NCI-H2107 (cell line): ENCODE results near the gene SLC25A48.
A peak's percentile ranks its signal among the peaks of the same experiment; 100 is the strongest.

Experiments used
- DNase-seq: peaks from one replicate; lab custom pipeline; 2025; lab: John Stamatoyannopoulos, UW

Gene SLC25A48, protein sequence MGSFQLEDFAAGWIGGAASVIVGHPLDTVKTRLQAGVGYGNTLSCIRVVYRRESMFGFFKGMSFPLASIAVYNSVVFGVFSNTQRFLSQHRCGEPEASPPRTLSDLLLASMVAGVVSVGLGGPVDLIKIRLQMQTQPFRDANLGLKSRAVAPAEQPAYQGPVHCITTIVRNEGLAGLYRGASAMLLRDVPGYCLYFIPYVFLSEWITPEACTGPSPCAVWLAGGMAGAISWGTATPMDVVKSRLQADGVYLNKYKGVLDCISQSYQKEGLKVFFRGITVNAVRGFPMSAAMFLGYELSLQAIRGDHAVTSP

DNA sequence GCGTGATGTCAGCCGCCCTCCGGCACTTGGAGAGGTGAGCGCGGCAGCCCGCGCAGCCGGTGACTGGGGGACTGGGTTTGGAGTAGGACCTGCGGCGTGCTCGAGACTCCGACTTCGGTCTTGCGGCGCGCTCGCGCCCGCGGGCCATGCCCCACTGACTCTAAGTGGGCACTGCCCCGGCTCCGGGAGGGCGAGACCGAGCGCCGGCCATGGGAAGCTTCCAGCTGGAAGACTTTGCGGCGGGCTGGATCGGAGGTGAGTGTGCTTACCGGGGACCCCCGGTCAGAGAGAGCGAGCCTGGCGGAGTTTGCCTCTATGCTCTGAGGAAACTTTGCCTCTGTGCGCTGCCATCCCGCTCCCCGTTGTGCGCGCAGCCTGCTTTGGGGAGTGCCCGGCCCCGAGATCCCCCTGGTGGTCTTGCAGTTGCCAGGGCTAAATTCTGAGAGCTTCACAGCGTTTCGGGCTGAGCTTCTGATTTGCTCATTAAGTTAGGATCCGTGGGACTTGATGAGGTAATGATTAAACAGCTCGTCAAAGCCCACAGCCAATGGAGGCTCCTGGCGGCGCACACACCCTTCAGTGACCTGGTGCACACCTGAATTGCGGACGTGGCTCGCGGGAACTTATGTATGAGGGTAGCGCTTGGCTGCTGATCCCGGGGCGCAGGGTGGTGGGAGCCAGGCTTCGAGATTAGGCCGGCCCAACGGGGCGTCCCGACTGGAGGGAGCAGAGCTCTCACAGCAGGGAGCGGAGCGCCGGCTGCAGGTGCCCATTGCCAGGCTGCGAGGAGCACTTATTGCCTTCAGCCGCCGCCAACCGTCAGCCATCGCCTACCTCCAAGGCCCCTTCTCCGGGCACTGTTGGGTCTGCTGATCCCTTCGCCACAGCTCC is at the start of gene SLC25A48:
SLC25A48 (plus strand) TSS at position 25 of the 891 bp plus-strand sequence; CDS start at position 210, 185 bp downstream.
- DNase-seq = peak; percentile 10

DNA sequence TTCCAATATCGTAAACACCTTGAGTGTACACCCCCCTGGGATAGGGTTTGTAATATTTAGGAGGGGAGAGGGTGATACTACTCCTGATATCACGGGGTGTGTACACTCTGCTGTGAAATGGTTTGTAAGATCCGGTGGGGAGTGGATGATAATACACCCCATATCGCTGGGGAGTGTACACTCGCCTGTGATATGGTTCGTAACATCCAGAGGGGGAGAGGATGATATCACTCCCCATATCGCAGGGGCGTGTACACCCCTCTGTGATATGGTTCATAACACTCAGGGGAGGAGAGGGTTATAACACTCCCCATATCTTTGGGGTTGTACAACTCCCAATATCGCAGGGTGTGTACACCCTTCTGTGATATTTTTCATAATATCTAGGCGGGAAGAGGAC is 33.8 kb upstream of the SLC25A48 start:
- DNase-seq = no peak

DNA sequence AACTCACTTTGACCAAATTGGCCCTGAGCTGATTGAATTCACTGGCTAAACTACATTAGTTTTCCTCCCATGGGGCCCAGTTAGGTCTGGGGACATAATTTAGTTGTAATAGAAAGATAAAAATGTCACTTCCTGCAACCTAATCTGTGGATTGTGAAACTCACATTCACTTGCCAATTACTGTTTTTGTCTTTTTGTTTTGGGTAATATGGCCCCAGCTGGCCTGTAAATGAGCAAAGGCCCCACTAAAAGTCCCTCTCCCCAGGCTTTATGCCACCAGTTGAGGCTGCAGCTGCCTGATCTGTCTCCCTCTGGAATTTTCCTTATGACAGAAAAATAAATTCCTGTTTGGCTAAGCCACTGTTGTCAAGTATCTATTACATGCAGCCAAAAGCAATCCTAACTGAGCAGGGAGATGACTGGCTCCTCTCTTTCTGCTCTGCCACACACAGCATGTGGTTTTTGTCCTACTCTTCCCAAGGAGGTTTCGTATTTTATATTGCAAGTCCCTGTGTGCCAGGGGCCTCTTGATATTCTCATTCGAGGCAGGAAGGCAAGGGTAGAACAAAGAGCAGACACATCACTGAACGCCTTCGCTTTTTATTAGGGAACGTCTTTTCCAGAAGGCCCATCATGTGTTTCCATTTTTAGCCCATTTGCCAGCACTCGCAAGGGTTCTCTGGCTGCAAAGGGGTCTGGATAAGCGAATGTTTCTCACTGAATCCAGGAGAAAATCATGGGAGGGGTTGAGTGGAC is 24.1 kb upstream of the SLC25A48 start:
- DNase-seq = peak; percentile 2

DNA sequence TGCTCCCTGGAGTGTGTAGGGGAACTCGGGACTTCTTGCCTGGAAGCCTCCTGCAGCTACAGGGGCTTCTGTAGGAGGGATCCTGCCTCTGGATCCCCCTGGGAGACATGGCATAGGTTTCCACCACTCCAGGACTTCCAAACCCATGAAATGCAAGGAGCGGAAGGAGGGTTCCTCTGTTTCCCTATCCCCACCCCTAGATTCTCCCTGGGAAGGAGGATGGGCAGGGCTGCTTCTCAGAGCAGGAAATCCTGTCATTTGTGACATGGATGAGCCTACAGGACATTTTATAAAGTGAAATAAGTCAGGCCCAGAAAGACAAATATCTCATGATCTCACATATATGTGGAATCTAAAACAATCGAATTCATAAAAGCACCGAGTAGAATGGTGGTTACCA is 23.5 kb upstream of the SLC25A48 start:
- no peak for DNase-seq

DNA sequence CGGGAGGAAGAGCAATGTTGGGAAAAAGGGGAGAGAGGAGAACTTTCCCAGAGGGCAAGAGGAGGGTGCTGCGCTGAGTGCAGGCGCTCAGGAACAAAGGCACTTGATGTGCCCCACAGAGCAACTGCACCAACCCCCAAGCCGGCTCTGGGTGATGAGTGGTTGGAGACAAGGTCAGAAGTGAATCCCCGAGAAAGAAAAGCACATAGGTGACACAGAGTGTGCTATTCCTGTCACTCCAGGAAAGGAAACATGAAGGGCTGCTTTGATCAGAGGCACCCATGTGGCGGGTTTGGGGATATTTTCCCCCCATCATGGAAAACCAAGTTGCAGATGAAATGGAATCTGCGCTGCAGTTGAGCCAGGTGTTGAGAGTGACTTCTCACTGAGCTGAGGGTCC is 20.7 kb upstream of the SLC25A48 start:
- no peak for DNase-seq

DNA sequence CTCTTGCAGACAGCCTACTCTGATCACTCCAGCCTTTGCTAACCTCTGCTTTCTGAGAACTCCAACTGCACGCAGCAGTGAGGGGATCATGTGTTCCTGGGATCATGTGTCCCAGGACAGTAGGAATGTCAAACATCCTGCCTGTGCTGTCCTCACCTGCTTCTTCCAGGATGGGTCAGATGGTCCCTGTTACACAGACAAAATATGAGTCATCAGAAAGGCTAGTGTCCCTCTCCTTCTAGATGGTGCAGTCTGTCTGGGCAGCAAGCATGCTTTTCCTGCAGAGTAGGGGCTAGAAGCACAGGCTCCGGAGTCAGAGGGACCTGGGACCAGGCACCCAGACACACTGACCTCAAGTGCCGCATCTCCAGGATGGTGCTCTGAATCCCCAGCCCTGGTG is 20.1 kb upstream of the SLC25A48 start:
- no peak for DNase-seq

DNA sequence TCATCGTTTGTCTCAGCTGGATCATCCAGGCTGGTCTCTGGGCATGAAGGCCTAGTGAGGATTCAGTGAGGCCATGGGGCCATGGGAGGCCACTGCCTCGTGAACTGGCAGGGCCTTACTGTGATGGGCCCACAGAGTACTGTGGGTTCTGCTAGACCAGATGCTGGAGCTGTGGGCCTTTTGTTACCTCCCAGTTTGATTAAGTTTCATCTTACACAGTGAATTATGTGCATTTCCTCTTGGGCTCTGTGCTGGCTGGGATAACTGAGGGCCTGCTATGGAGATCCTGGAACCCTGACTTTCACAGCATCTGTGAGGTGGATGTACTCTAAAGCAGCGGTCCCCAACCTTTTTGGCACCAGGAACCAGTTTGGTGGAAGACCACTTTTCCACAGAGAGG is 19.7 kb upstream of the SLC25A48 start:
- DNase-seq = no peak

DNA sequence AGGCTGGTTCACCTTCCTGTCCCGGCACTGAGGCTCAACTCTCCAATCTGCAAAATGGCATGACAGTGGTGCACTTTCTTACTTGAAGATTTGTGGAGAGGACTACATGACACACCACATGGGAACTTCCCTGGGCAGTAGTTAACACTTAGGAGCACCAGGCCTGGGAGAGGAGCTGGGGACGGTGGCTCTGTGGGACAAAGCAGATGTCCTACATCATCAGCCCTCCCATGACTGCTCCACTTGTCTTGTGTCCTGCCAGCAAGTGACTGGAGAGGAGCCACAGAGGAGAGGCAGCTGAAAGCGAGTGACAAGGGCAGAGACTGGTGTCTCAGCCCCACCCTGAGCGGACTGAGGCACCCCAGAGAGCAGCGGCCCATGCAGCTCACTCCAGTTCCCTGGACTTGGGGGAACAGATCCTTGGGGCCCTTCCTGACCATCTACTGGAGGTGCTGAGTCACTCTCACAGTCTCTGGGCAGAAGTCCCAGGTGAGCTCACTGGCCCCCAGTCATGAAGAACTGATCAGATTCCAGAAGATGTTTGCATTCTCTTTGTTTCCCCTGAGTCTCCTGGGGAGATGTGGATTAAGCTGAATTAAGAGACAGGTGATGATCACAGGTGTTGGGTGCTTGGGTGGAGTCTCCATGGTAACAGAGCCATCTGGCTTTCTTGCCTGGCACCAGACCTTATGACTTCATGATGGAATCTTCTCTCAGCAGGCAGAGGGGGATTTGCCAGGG is 13.2 kb upstream of the SLC25A48 start:
- DNase-seq = peak; percentile 47

DNA sequence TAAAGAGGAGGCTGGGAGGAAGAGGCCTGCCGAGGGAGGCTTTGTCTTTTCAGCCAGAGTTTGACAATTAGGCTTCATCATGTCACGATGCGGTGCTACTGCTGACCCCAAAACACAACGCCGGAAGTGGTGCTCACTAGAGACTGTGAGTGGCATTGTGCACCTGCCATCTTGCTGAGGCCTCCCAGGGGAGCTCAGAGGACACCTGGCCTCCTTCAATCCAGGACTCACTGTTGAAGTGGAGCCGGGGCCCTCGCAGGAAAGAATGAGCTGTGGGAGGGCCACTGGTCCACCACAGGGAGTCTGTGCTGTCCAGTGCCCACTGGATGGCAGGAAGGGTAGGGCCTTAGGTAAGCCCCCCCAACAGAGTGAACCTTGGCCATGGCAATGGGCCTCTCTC is 12.7 kb upstream of the SLC25A48 start:
- DNase-seq = no peak

DNA sequence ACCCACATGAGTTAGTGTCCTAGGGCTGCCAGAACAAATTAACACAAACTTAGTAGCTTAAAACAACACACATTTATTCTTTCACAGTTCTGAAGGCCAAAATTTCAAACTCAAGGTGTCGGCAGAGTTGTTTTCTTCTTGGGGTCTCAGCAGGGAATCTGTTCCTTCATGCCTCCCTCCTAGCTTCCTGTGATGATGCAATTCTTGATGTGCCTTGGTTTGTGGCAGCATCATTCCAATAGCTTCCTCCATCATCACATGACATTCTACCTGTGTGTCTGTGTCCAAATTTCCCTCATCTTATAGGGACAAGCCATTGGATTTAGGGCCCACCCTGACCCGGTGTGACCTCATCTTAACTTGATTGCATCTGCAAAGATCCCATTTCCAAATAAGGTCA is 12.2 kb upstream of the SLC25A48 start:
- DNase-seq = no peak

DNA sequence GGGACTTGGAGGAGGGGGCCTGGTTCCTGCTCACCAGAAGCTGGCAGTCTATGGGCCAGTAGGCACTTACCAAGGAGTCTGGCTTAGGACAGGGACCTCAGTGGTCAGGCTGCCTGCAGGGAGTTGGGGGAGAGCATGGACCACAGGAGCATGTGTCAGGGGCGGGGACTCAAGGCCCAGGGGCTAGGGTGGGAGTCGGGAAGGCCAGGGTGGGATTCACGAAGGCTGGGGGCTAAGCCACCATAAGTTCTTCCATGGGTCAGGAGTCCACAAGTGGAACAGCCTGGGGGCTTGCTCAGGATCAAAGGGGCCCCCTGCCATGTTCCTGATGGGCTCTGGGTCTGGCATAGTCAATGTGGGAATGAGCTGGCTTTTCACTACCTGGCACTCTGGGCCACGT is 11.5 kb upstream of the SLC25A48 start:
- no peak for DNase-seq

DNA sequence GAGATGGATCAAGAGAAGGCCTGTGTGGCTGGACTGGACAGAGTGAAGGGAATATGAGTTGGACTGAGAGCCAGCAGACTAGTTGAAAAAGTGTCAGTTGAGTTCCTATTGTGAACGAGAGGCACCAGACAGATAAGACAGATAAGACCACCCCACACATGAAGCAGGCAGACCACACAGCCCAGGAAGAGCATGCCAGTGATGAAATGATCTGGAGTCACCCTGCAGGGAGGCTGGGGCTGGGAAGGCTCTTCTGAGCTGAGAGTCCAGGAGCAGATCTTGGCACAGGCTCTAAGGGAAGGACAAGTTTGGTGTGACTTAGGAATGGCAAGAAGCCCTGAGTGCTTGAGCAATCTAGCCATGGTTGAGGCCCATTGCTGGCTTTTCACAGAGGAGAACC is 10.6 kb upstream of the SLC25A48 start:
- DNase-seq = no peak

DNA sequence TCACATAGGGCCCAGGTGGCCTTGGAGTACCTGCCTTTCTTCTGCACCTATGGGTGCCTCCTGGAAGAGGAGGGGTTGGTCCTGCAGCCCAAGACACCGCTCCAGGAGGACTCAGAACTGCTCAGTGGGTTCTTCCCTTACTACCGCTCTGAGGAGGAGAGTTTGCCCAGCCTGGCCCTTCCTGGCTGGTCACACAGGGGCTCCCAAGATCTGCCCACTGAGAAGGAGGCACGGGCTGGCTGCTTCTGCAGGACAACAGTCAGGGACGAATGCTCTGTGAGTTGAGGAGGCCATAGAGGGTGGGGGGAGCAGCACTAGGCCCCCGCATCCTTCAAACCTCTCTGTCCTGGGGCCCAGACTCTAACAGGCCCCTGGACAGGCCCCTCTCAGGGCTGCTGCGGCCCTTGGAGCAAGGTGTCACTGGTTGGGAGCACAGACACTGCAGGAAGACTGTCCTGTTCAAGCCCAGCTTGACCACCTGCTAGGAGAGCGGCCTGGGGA is 9.9 kb upstream of the SLC25A48 start:
- DNase-seq = no peak

DNA sequence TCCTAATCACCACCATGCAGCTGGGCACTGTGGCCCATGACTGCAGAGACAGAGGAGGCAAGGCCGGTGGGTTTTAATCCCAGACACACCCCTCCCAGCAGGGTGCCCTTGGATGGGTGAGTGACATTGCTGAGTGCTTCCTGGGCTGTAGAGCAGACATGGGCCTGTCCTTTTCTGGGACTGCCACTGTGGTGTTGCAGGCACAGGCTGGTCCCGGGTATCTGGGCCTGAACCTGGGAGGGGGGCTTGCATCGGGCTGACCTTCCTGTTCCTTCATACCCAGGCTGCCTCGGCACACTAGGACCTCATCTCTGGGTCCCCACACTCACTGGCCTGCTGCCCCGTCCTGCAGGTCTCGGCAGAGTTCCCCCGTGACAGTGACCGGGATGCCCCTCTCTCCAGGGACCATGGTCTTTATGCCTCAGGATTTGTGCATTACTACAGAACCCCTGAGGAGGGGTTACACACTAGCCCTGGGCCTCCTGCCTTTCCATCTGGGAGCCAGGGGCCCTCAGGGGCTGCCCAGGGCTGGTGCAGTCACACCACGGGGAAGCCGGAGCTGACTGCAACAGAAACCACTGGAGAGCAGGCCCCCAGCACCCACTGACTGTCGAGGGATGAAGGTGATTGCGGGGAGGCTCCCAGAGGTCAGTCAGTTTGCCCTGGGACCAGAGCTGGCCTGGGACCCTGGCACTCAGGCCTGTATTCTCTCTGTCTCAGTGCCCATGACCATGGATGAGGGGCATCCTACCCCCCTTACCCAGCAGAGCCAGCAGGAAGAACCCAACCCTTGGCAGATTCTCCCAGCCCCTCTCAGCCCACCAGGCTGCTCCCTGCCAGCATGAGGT is 8.9 kb upstream of the SLC25A48 start:
- DNase-seq = no peak

DNA sequence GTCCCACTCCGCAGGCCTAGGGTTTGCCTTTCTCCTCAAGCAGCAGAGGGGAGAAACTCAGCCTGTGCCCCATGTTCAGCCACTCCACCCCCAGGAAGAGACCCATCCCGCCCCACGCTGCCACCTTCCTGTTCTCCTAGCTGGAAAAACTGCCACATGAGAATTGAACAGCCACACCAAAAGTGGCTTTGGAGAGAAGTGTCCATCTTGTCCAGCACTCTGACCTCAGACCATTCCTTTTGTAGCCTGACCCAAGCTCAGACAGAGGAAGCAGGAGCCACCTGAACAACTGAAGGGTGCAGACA is 8.3 kb upstream of the SLC25A48 start:
- no peak for DNase-seq

DNA sequence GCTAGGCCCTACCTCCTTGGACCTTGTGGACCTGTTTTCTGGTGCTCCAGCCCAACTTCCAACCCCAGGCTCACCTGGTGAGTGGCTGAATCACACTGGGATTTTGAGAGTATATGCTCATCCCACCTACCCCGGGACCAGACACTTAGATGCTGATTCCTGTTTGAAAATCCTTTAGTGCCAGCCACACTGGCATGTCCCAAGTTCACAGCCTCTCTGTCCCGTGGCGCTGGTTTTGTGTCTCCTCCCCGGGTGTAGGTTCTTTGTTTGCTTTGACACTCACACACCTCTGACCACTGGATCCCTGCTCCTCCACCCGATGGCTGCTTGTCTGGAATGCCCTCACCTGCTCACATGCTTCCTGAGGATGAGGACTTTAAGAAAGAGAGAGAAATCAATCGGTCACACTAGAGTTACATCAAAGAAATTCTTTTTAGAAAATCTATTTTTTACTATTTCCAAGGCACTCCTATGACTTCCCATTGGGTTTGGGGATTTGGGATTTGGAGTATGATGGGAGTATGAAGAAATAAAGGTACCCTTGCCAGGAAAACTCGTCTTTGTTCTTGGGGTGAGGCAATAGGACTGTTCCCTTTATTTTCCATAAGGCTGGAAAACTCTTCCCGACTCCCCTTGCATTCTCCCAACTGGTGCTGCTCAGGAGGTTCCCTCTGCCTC is 7.3 kb upstream of the SLC25A48 start:
- no peak for DNase-seq

DNA sequence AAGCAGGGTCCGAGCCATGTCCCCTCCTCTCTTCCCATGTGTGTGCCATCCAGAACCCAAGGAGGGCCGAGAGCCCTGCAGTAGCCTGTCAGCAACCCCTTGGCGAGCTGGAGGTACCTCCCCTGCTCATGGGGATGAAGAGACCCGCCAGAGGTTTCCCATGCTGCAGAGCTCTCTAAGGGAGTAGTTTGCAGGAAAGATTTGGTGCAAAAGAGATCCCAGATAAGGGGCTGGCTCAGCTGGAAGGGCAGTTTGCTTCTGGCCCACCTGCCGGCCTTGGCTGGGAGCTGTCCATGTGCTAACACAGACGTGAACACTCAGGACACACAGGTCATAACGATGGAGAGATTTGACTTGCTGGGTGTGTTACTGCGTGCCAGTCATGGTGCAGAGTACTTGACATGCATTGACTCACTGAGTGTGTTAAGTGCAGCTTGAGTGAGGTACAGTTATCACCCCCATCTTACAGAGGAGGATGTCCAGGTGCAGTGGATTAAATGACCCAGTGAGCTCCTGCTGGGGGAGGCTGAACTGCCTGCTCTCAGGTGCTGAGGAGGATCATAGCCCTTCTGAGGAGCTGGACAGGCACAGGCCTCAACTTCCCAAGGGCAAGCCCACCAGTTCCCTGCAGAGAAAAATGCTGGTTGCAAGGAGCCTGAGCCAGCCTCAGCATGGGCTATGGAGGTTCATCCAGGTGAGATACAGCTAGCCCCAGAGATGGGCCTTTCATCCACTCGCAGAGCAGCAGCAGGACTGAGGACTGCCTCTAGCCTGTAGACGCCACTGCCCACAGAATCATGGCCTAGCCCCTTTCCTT is 6.3 kb upstream of the SLC25A48 start:
- no peak for DNase-seq

DNA sequence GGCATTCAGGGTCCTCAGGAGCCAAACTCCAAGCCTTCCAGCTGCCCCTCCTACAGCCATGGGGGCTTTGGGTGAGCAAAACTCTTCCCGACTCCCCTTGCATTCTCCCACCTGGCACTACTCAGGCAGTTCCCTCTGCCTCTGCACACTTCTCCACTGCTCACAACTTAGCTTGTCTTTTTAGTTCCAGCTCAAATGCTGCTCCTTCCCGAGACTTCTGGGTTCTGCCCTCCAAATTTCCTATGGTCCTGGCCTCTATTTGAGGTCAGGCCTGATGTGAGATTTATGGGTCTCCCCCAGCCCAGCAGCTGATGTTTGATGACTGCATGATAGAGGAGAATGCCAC is 5.7 kb upstream of the SLC25A48 start:
- DNase-seq = no peak

DNA sequence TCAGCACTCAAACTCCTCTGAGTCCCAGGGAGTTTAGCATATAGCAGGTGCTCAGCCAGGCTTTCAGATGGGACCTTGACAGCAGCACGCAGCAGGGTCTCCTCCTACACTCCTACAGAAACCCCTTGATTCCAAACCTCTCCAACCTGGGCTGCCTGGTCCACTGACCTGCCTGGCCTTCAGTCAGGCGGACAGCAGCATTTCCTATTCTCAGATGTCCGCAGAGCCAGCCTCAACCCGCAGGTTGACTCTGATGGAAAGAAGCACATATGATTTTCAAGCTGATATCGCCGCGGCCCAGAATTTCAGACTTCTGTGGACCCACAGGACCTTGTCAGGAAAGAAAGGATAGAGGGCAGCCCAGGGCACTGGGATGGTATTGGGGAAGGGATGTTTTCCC is 5.3 kb upstream of the SLC25A48 start:
- DNase-seq = no peak
